NT2/D1 (cell line): ENCODE data around the gene NUDT16L1.

Experiments
- DNase-seq: peaks from one replicate; pipeline ENCODE4 v3.0.0-alpha.2; 2011; ENCODE audit warnings: low read depth, low spot score
- H3K27me3 ChIP-seq: 2 replicates; pipeline ENCODE4 v1.6.0; 2011; ENCODE audit warnings: mild to moderate bottlenecking; ENCODE audit not compliant: insufficient read length, insufficient read depth
- H3K36me3 ChIP-seq: 2 replicates; pipeline ENCODE4 v1.6.1; 2011; ENCODE audit warnings: mild to moderate bottlenecking, low read length, mixed read lengths; ENCODE audit not compliant: insufficient read depth, insufficient read length
- H3K4me1 ChIP-seq: 2 replicates; pipeline ENCODE4 v1.5.1; 2011; ENCODE audit not compliant: insufficient read depth, insufficient read length
- H3K4me3 ChIP-seq: 2 replicates; pipeline ENCODE4 v1.5.1; 2011; ENCODE audit warnings: low read depth; ENCODE audit not compliant: insufficient read length
- H3K9ac ChIP-seq: 2 replicates; pipeline ENCODE4 v1.6.0; 2011; ENCODE audit warnings: low read depth; ENCODE audit not compliant: insufficient read length
- H3K9me3 ChIP-seq: 2 replicates; pipeline ENCODE4 v1.5.1; 2011; ENCODE audit warnings: mild to moderate bottlenecking, low read length; ENCODE audit not compliant: insufficient read depth
- SUZ12 ChIP-seq: IDR thresholded peaks from 2 replicates; pipeline ENCODE4 v1.6.1; 2011; ENCODE audit not compliant: insufficient read length, insufficient read depth; ENCODE audit errors: extremely low read depth
- YY1 ChIP-seq: IDR thresholded peaks from 2 replicates; pipeline ENCODE4 v1.6.1; 2011; ENCODE audit not compliant: insufficient read length, insufficient read depth
- ZNF274 ChIP-seq: IDR thresholded peaks from 2 replicates; pipeline ENCODE4 v1.6.1; 2011; ENCODE audit warnings: mild to moderate bottlenecking, low read depth, low read length

The NUDT16L1 gene

GRCh38 chr16:4666537-4667202, 26.7 kb upstream of the NUDT16L1 start:
- no peak for DNase-seq
- Histone ChIP-seq H3K4me3 (no peak overlapping the region), H3K9me3 (no peaks in the 10 kb centered on the region), H3K4me1 (peaks cover 10% of the 10 kb centered on the region), H3K27me3 (no peaks in the 10 kb centered on the region), H3K9ac (no peak overlapping the region), H3K36me3 (peaks cover 88% of the 10 kb centered on the region)
- TF ChIP-seq YY1 (no peak), SUZ12 (no peak), ZNF274 (no peak)

GRCh38 chr16:4667203-4667963, 26.0 kb upstream of the NUDT16L1 start:
- DNase-seq: no peak
- Histone ChIP-seq H3K4me3 (no peak overlapping the region), H3K4me1 (peaks cover 10% of the 10 kb centered on the region), H3K36me3 (peaks cover 88% of the 10 kb centered on the region), H3K9ac (no peak overlapping the region), H3K9me3 (no peaks in the 10 kb centered on the region), H3K27me3 (no peaks in the 10 kb centered on the region)
- TF ChIP-seq ZNF274 (no peak), YY1 (no peak), SUZ12 (no peak)

- H3K27me3 ChIP-seq: no peaks in the 10 kb centered on the region
- no peak overlapping the region for H3K9ac ChIP-seq
- H3K36me3 ChIP-seq: peaks cover 85% of the 10 kb centered on the region
- no peak overlapping the region for H3K4me3 ChIP-seq
- peaks cover 9% of the 10 kb centered on the region for H3K4me1 ChIP-seq
- TF ChIP-seq ZNF274: no peak
- TF ChIP-seq SUZ12: no peak
- TF ChIP-seq YY1: no peak
- no peaks in the 10 kb centered on the region for H3K9me3 ChIP-seq
- DNase-seq: no peak
Measured at GRCh38 chr16:4668313-4668960, 24.9 kb upstream of the NUDT16L1 start.

- no peaks in the 10 kb centered on the region for H3K9me3 ChIP-seq
- H3K36me3 ChIP-seq: peaks cover 64% of the 10 kb centered on the region
- H3K27me3 ChIP-seq: no peaks in the 10 kb centered on the region
- H3K9ac ChIP-seq: peak overlapping the region; percentile 61
- DNase-seq: no peak
- TF ChIP-seq YY1 (no peak), ZNF274 (no peak), SUZ12 (no peak)
- H3K4me1 ChIP-seq: peaks cover 14% of the 10 kb centered on the region
- no peak overlapping the region for H3K4me3 ChIP-seq
Measured at GRCh38 chr16:4673387-4674046, 19.8 kb upstream of the NUDT16L1 start.

- Histone ChIP-seq H3K9me3 (no peaks in the 10 kb centered on the region), H3K4me3 (no peak overlapping the region), H3K9ac (no peak overlapping the region), H3K4me1 (peaks cover 17% of the 10 kb centered on the region), H3K36me3 (peaks cover 62% of the 10 kb centered on the region), H3K27me3 (no peaks in the 10 kb centered on the region)
- no peak for DNase-seq
- no peak for TF ChIP-seq YY1
- no peak for TF ChIP-seq SUZ12
- no peak for TF ChIP-seq ZNF274
Measured at GRCh38 chr16:4674926-4675530, 18.3 kb upstream of the NUDT16L1 start.

- Histone ChIP-seq H3K27me3 (no peaks in the 10 kb centered on the region), H3K36me3 (peaks cover 61% of the 10 kb centered on the region), H3K9me3 (no peaks in the 10 kb centered on the region), H3K9ac (peak overlapping the region; percentile 34), H3K4me3 (no peak overlapping the region), H3K4me1 (peaks cover 17% of the 10 kb centered on the region)
- DNase-seq: no peak
- no peak for TF ChIP-seq ZNF274
- TF ChIP-seq YY1: no peak
- TF ChIP-seq SUZ12: no peak
Measured at GRCh38 chr16:4675864-4676786, 17.2 kb upstream of the NUDT16L1 start.
